DMS114 treated with DMSO at 0.1 percent for 48 hours (cell line): ENCODE measurements around the gene RAMP3.
"Not testable (repeated sequence)": the region's sequence is repeated elsewhere in the genome, so short reads cannot be mapped to it uniquely, and the experiment has no call there.

ENCODE experiments used
- DNase-seq: peaks from one replicate; lab custom pipeline; 2025; ENCODE audit not compliant: unreplicated experiment; lab: John Stamatoyannopoulos, UW

Gene RAMP3

GRCh38 chr7:45155941-45156340 lies 1.6 kb upstream of the RAMP3 start:
- DNase-seq: no peak

- DNase-seq: no peak
These were observed 897 bp upstream of the RAMP3 start for GRCh38 chr7:45156516-45157272.

GRCh38 chr7:45157286-45157652 lies 322 bp upstream of the RAMP3 start:
- no peak for DNase-seq

- DNase-seq: no peak
These were observed 880 bp downstream of the RAMP3 start for GRCh38 chr7:45158471-45158870.

GRCh38 chr7:45159296-45159695 lies 1.7 kb downstream of the RAMP3 start:
- no peak for DNase-seq

- DNase-seq: no peak
These were observed 2.9 kb downstream of the RAMP3 start for GRCh38 chr7:45160417-45160881.

GRCh38 chr7:45161138-45161537 lies 3.5 kb downstream of the RAMP3 start:
- DNase-seq: no peak

- no peak for DNase-seq
These were observed 4.3 kb downstream of the RAMP3 start for GRCh38 chr7:45161842-45162241.

- no peak for DNase-seq
These were observed 4.8 kb downstream of the RAMP3 start for GRCh38 chr7:45162311-45162845.

- DNase-seq: no peak
These were observed 5.5 kb downstream of the RAMP3 start for GRCh38 chr7:45162943-45163691.

- DNase-seq: no peak
These were observed 6.1 kb downstream of the RAMP3 start for GRCh38 chr7:45163692-45164052.

GRCh38 chr7:45164271-45164670 lies 6.7 kb downstream of the RAMP3 start:
- not testable (repeated sequence) for DNase-seq

GRCh38 chr7:45165857-45166256 lies 8.3 kb downstream of the RAMP3 start:
- DNase-seq: no peak

GRCh38 chr7:45171946-45172345 lies 14.4 kb downstream of the RAMP3 start:
- no peak for DNase-seq

GRCh38 chr7:45173596-45174327 lies 16.2 kb downstream of the RAMP3 start:
- DNase-seq: no peak

GRCh38 chr7:45174328-45174610 lies 16.7 kb downstream of the RAMP3 start:
- DNase-seq: no peak

GRCh38 chr7:45174966-45175765 lies 17.6 kb downstream of the RAMP3 start:
- no peak for DNase-seq

GRCh38 chr7:45176091-45176490 lies 18.5 kb downstream of the RAMP3 start:
- DNase-seq: no peak

GRCh38 chr7:45176886-45177731 lies 19.5 kb downstream of the RAMP3 start:
- no peak for DNase-seq

- DNase-seq: no peak
These were observed 20.2 kb downstream of the RAMP3 start for GRCh38 chr7:45177801-45178200.
